ENCODE data around the gene EDDM3A. TPM values are rescaled to one million over a fixed set of nuclear protein-coding genes. Genes with fewer than 3 reads are reported as not detected.

Gene EDDM3A
- total RNA-seq, 2 donors from 2014 or later = not detected

- no peaks in the 10 kb centered on the region for H3K27me3 ChIP-seq (ENCODE audit: control insufficient read depth, insufficient read depth, low read length, poor library complexity, severe bottlenecking)
- H3K27ac ChIP-seq (ENCODE audit: low read depth, low read length) = no peak overlapping the region
- H3K36me3 ChIP-seq (ENCODE audit: control insufficient read depth, insufficient read depth, low read length) = no peaks in the 10 kb centered on the region
- no peaks in the 10 kb centered on the region for H3K9me3 Mint-ChIP-seq
- TF ChIP-seq CTCF (conservative IDR thresholded peaks at IDR 0.05) = no peak
- no peaks in the 10 kb centered on the region for H3K4me1 ChIP-seq (ENCODE audit: control insufficient read depth, insufficient read depth, low read length)
- peaks cover 5% of the 10 kb centered on the region for H3K4me1 Mint-ChIP-seq
- no peak overlapping the region for H3K9ac ChIP-seq (ENCODE audit: extremely low read depth, low read length, poor library complexity, severe bottlenecking)
- peaks cover 1% of the 10 kb centered on the region for H3K27me3 Mint-ChIP-seq (ENCODE audit: insufficient read depth)
- H3K9me3 ChIP-seq (ENCODE audit: control insufficient read depth, low read length) = peaks cover 42% of the 10 kb centered on the region
- H3K4me3 ChIP-seq (ENCODE audit: low read length) = peak overlapping the region; percentile 35
- H3K4me3 Mint-ChIP-seq = no peak overlapping the region
- H3K27ac Mint-ChIP-seq = no peak overlapping the region
- WGBS, 2 experiments (ENCODE audit: insufficient coverage in 1 of 2, insufficient read length in 1 of 2) = 83 to 100% methylated on average over 1 to 4 of the region's 4 CpGs
- DNase-seq = no peak
- no peaks in the 10 kb centered on the region for H3K36me3 Mint-ChIP-seq (ENCODE audit: low read depth)
Observed at GRCh38 chr14:20706657-20707355, 38.9 kb upstream of the EDDM3A start.

GRCh38 chr14:20707622-20708021 is 38.1 kb upstream of the EDDM3A start:
- 87 to 100% methylated on average over 1 of the region's 2 CpGs for WGBS, 2 experiments (ENCODE audit: insufficient coverage in 1 of 2, insufficient read length in 1 of 2)

GRCh38 chr14:20711261-20711660 is 34.4 kb upstream of the EDDM3A start:
- no peaks in the 10 kb centered on the region for H3K4me1 ChIP-seq (ENCODE audit: control insufficient read depth, insufficient read depth, low read length)
- H3K27ac ChIP-seq (ENCODE audit: low read depth, low read length) = no peak overlapping the region
- DNase-seq = no peak
- TF ChIP-seq CTCF (conservative IDR thresholded peaks at IDR 0.05) = no peak
- H3K9me3 ChIP-seq (ENCODE audit: control insufficient read depth, low read length) = peaks cover 16% of the 10 kb centered on the region
- no peak overlapping the region for H3K9ac ChIP-seq (ENCODE audit: extremely low read depth, low read length, poor library complexity, severe bottlenecking)
- no peaks in the 10 kb centered on the region for H3K36me3 ChIP-seq (ENCODE audit: control insufficient read depth, insufficient read depth, low read length)
- WGBS, 2 experiments (ENCODE audit: insufficient coverage in 1 of 2, insufficient read length in 1 of 2) = 69 to 72% methylated on average over 4 of the region's 4 CpGs
- Mint-ChIP-seq H3K9me3 (no peaks in the 10 kb centered on the region), H3K36me3 (ENCODE audit: low read depth) (no peaks in the 10 kb centered on the region), H3K4me1 (peaks cover 6% of the 10 kb centered on the region), H3K4me3 (no peak overlapping the region), H3K27ac (no peak overlapping the region), H3K27me3 (ENCODE audit: insufficient read depth) (peaks cover 1% of the 10 kb centered on the region)
- H3K4me3 ChIP-seq (ENCODE audit: low read length) = no peak overlapping the region
- H3K27me3 ChIP-seq (ENCODE audit: control insufficient read depth, insufficient read depth, low read length, poor library complexity, severe bottlenecking) = no peaks in the 10 kb centered on the region

More at GRCh38 chr14:20707622-20708021, 38.1 kb upstream of the EDDM3A start:
- Mint-ChIP-seq H3K4me3 (no peak overlapping the region), H3K4me1 (peaks cover 6% of the 10 kb centered on the region), H3K27me3 (ENCODE audit: insufficient read depth) (peaks cover 1% of the 10 kb centered on the region), H3K9me3 (no peaks in the 10 kb centered on the region), H3K27ac (no peak overlapping the region), H3K36me3 (ENCODE audit: low read depth) (no peaks in the 10 kb centered on the region)
- no peak overlapping the region for H3K27ac ChIP-seq (ENCODE audit: low read depth, low read length)
- H3K9me3 ChIP-seq (ENCODE audit: control insufficient read depth, low read length) = peaks cover 41% of the 10 kb centered on the region
- no peaks in the 10 kb centered on the region for H3K27me3 ChIP-seq (ENCODE audit: control insufficient read depth, insufficient read depth, low read length, poor library complexity, severe bottlenecking)
- no peak for TF ChIP-seq CTCF (conservative IDR thresholded peaks at IDR 0.05)
- no peak overlapping the region for H3K9ac ChIP-seq (ENCODE audit: extremely low read depth, low read length, poor library complexity, severe bottlenecking)
- peak overlapping the region; percentile 35 for H3K4me3 ChIP-seq (ENCODE audit: low read length)
- H3K4me1 ChIP-seq (ENCODE audit: control insufficient read depth, insufficient read depth, low read length) = no peaks in the 10 kb centered on the region
- no peak for DNase-seq
- no peaks in the 10 kb centered on the region for H3K36me3 ChIP-seq (ENCODE audit: control insufficient read depth, insufficient read depth, low read length)
